Cerebellar cortex (tissue), 1 donor: ENCODE results near the gene GRHL3.

Source experiments
- DNase-seq: peaks from one replicate; pipeline ENCODE4 v3.0.0-alpha.2; 2015; ENCODE audit warnings: low spot score

The GRHL3 gene

GRCh38 chr1:24403806-24404205, 84.6 kb downstream of the GRHL3 start:
- no peak for DNase-seq
